Spinal cord (tissue), 10 donors: ENCODE data around the gene ZFHX3. TPM values are rescaled to one million over a fixed set of nuclear protein-coding genes. Genes with fewer than 3 reads are reported as not detected.
"Not testable (repeated sequence)": the region's sequence is repeated elsewhere in the genome, so short reads cannot be mapped to it uniquely, and the experiment has no call there.

Source experiments
- DNase-seq, 6 donors: peaks; one replicate each; pipeline versions ENCODE4 v3.0.0 to v3.0.0-alpha.2; 2013 to 2015; ENCODE audit warnings: low spot score in 6 of 6, low read depth in 4 of 6
- H3K27ac ChIP-seq: one replicate; pipeline ENCODE4 v1.5.1; 2013; ENCODE audit warnings: low read depth, low read length, control low read depth
- H3K27me3 ChIP-seq: one replicate; pipeline ENCODE4 v1.6.1; 2013; ENCODE audit warnings: low read length; ENCODE audit not compliant: control insufficient read depth, insufficient read depth
- H3K36me3 ChIP-seq: one replicate; pipeline ENCODE4 v1.6.1; 2013; ENCODE audit warnings: low read length; ENCODE audit not compliant: control insufficient read depth, insufficient read depth
- H3K4me1 ChIP-seq: one replicate; pipeline ENCODE4 v1.6.1; 2013; ENCODE audit warnings: low read length; ENCODE audit not compliant: control insufficient read depth, insufficient read depth
- H3K4me3 ChIP-seq: one replicate; pipeline ENCODE4 v1.5.1; 2013; ENCODE audit warnings: low read depth, low read length, control low read depth
- H3K9me3 ChIP-seq: one replicate; pipeline ENCODE4 v1.6.1; 2013; ENCODE audit warnings: low read length; ENCODE audit not compliant: control insufficient read depth, insufficient read depth
- WGBS: methylation state at CpG from one replicate; pipeline ENCODE4 v1.1.5; 2013; ENCODE audit warnings: missing lambda C conversion rate; ENCODE audit not compliant: insufficient coverage; 5-methylcytosine and 5-hydroxymethylcytosine counted together
- polyA plus RNA-seq, 2 donors: library from polyadenylated mRNA; unstranded; fragments of 120-200 nt; gene quantifications; one replicate each; pipeline ENCODE4 v1.2.1, GENCODE V29; 2013; ENCODE audit not compliant: insufficient read length in 2 of 2
- total RNA-seq, 2 donors: library from RNA; depleted of rRNA in 1 of 2; stranded (reverse); fragments of 120-200 nt in 1 of 2; fragments of >200 nt in 1 of 2; gene quantifications; one replicate each; pipeline versions ENCODE4 v1.2.3 to v1.2.4, GENCODE V29; 2013 to 2014
- donor health status: healthy.

The ZFHX3 gene
- total and polyA plus RNA-seq, 4 donors = 10.7 to 16.6 (median 13.1) TPM

GRCh38 chr16:73009710-73010109, 38.2 kb downstream of the ZFHX3 start:
- not testable (repeated sequence) for H3K27me3 ChIP-seq, H3K9me3 ChIP-seq, H3K4me1 ChIP-seq, DNase-seq, H3K4me3 ChIP-seq, H3K27ac ChIP-seq, H3K36me3 ChIP-seq
- 96% methylated on average over 9 of the region's 11 CpGs for WGBS

- Histone ChIP-seq H3K4me3 (no peak overlapping the region), H3K27me3 (peaks cover 5% of the 10 kb centered on the region), H3K9me3 (no peaks in the 10 kb centered on the region), H3K36me3 (no peaks in the 10 kb centered on the region), H3K4me1 (peaks cover 12% of the 10 kb centered on the region), H3K27ac (no peak overlapping the region)
- WGBS = 100% methylated on average over 1 of the region's 2 CpGs
- no peak for DNase-seq
Measured at GRCh38 chr16:73006026-73006425, 41.9 kb downstream of the ZFHX3 start.

- Histone ChIP-seq H3K4me1 (peaks cover 21% of the 10 kb centered on the region), H3K4me3 (no peak overlapping the region), H3K27me3 (peaks cover 5% of the 10 kb centered on the region), H3K36me3 (no peaks in the 10 kb centered on the region), H3K27ac (no peak overlapping the region), H3K9me3 (no peaks in the 10 kb centered on the region)
- WGBS = no CpG with 5 or more reads among the region's 2 CpGs
- DNase-seq = no peak
Measured at GRCh38 chr16:73002866-73003265, 45.1 kb downstream of the ZFHX3 start.

- Histone ChIP-seq H3K4me3 (no peak overlapping the region), H3K27me3 (peaks cover 6% of the 10 kb centered on the region), H3K9me3 (no peaks in the 10 kb centered on the region), H3K27ac (peak overlapping the region; percentile 50), H3K36me3 (no peaks in the 10 kb centered on the region), H3K4me1 (peaks cover 21% of the 10 kb centered on the region)
- WGBS = 96% methylated on average over 6 of the region's 7 CpGs
- no peak for DNase-seq
Measured at GRCh38 chr16:73000907-73001521, 46.9 kb downstream of the ZFHX3 start.

- Histone ChIP-seq H3K4me3 (no peak overlapping the region), H3K4me1 (peaks cover 21% of the 10 kb centered on the region), H3K36me3 (no peaks in the 10 kb centered on the region), H3K27me3 (peaks cover 6% of the 10 kb centered on the region), H3K9me3 (no peaks in the 10 kb centered on the region), H3K27ac (peak overlapping the region; percentile 50)
- 30% methylated on average over 19 of the region's 22 CpGs for WGBS
- DNase-seq = peak in 2 of 6 donors; percentile 68 to 76
Measured at GRCh38 chr16:73000020-73000906, 47.7 kb downstream of the ZFHX3 start.

DNA sequence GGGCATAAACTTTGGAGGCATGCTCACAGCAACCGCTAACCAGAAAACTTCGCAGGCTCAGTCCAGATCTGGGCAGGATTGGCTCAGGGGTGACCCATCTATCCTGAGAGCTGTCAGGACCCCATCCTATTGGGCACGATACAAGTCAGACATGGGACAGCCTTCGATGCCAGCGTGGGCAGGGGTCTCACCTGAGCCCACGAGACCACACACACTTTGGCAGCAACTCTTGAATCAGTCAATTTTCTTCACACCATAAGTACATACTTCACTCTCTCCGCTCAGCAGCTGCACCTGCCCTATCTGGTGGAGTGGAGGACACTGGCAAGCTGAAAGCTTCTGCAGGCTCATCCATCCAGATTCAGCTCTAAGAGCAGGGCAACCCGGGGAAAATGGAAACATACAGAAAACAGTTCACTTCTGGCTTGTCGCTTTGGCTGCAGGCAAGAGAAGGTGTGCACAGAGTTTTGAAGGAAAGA, 48.3 kb downstream of the ZFHX3 start:
- Histone ChIP-seq H3K36me3 (no peaks in the 10 kb centered on the region), H3K4me1 (peaks cover 21% of the 10 kb centered on the region), H3K27me3 (peaks cover 6% of the 10 kb centered on the region), H3K4me3 (no peak overlapping the region), H3K9me3 (no peaks in the 10 kb centered on the region), H3K27ac (peak overlapping the region; percentile 50)
- DNase-seq = no peak
- 85% methylated on average over 9 of the region's 9 CpGs for WGBS

DNA sequence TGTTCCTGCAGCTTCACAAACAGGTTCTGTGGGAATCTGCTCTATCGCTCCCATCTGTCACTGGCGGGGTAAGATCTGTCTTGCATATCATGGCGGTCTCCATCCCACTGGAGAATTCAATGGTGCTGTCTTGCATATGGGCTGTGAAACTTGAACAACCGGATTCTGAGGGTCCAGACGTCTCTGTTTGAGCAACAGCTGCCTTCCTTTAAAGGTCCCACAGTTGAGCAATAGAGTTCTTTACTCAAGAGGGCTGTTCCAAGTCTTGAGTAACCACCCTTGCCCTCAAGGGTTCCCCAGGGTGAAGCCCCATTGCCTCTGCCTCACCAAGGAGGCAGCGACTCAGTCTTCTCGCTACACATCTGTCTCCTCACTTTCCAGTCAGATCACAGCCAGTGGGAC, 50.8 kb downstream of the ZFHX3 start:
- no peaks in the 10 kb centered on the region for H3K9me3 ChIP-seq
- H3K36me3 ChIP-seq = no peaks in the 10 kb centered on the region
- 83% methylated on average over 4 of the region's 7 CpGs for WGBS
- no peak for DNase-seq
- H3K27me3 ChIP-seq = peaks cover 5% of the 10 kb centered on the region
- H3K27ac ChIP-seq = no peak overlapping the region
- H3K4me3 ChIP-seq = no peak overlapping the region
- peaks cover 37% of the 10 kb centered on the region for H3K4me1 ChIP-seq

GRCh38 chr16:72996291-72997062, 51.5 kb downstream of the ZFHX3 start:
- Histone ChIP-seq H3K36me3 (no peaks in the 10 kb centered on the region), H3K27ac (no peak overlapping the region), H3K4me3 (no peak overlapping the region), H3K9me3 (no peaks in the 10 kb centered on the region), H3K4me1 (peaks cover 41% of the 10 kb centered on the region), H3K27me3 (peaks cover 5% of the 10 kb centered on the region)
- DNase-seq = no peak
- 92% methylated on average over 10 of the region's 11 CpGs for WGBS

DNA sequence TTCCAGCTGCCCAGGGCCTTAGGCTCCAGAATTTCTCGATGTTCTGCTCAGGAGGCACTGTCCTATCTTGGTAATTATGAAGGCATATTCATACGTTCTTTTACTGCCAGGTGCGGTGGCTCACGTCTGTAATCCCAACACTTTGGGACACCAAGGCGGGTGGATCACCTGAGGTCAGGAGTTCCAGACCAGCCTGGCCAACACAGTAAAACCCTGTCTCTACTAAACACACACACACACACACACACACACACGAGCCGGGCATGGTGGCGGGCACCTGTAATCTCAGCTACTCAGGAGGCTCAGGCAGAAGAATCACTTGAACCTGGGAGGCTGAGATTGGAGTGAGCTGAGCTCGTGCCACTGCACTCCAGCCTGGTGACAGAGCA, 52.1 kb downstream of the ZFHX3 start:
- not testable (repeated sequence) for H3K27me3 ChIP-seq
- no CpG with 5 or more reads among the region's 9 CpGs for WGBS

More for the DNA sequence above, 52.1 kb downstream of the ZFHX3 start:
- H3K36me3 ChIP-seq, H3K4me3 ChIP-seq, H3K9me3 ChIP-seq, H3K27ac ChIP-seq, DNase-seq: not testable (repeated sequence)
- H3K4me1 ChIP-seq = peaks cover 35% of the 10 kb centered on the region
